ENCODE data around the gene COX4I1. TPM values are rescaled to one million over a fixed set of nuclear protein-coding genes. Genes with fewer than 3 reads are reported as not detected.

COX4I1 gene
- total RNA-seq, 2 donors from 2014 or later = 220 to 234 TPM

DNA sequence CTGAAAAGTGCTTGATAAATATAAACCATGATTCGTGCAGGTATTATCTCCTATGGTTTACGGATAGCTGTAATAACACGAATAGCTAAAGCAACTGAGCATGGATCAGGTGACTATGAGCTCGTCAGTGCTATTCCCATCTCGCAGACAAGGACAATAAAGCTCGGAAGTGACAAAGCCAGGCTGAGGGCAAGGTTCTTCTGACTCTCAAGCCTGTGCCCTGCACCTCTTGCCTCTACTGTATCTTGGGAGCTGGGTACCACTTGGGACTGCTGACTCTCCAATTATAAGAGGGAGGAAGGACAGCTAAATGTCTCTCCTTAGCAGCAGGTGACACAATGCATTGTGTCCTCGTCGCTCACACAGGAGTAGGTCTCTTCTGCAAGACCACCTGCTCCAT lies 49.9 kb downstream of the COX4I1 start:
- Histone ChIP-seq H3K27ac (no peak overlapping the region), H3K36me3 (no peaks in the 10 kb centered on the region), H3K4me3 (no peak overlapping the region), H3K9me3 (no peaks in the 10 kb centered on the region), H3K4me1 (ENCODE audit: control insufficient read depth in 1 of 2, low read depth in 2 of 2) (no peaks in the 10 kb centered on the region), H3K27me3 (replicated peaks; ENCODE audit: insufficient read depth) (no peaks in the 10 kb centered on the region)
- DNase-seq (ENCODE audit: low spot score) (no peak), ATAC-seq (ENCODE audit: insufficient number of reproducible peaks, low FRiP score, low read depth) (no peak)
- no peak for TF ChIP-seq CTCF (IDR thresholded peaks at IDR 0.05)

- TF ChIP-seq CTCF (IDR thresholded peaks at IDR 0.05) = no peak
- H3K27ac ChIP-seq = no peak overlapping the region
- H3K4me1 ChIP-seq (ENCODE audit: control insufficient read depth in 1 of 2, low read depth in 2 of 2) = no peaks in the 10 kb centered on the region
- H3K36me3 ChIP-seq = no peaks in the 10 kb centered on the region
- no peaks in the 10 kb centered on the region for H3K9me3 ChIP-seq
- no peak overlapping the region for H3K4me3 ChIP-seq
- H3K27me3 ChIP-seq (replicated peaks; ENCODE audit: insufficient read depth) = no peaks in the 10 kb centered on the region
- ATAC-seq (ENCODE audit: insufficient number of reproducible peaks, low FRiP score, low read depth) (no peak), DNase-seq (ENCODE audit: low spot score) (no peak)
Observed at GRCh38 chr16:85850344-85850880, 50.9 kb downstream of the COX4I1 start.

DNA sequence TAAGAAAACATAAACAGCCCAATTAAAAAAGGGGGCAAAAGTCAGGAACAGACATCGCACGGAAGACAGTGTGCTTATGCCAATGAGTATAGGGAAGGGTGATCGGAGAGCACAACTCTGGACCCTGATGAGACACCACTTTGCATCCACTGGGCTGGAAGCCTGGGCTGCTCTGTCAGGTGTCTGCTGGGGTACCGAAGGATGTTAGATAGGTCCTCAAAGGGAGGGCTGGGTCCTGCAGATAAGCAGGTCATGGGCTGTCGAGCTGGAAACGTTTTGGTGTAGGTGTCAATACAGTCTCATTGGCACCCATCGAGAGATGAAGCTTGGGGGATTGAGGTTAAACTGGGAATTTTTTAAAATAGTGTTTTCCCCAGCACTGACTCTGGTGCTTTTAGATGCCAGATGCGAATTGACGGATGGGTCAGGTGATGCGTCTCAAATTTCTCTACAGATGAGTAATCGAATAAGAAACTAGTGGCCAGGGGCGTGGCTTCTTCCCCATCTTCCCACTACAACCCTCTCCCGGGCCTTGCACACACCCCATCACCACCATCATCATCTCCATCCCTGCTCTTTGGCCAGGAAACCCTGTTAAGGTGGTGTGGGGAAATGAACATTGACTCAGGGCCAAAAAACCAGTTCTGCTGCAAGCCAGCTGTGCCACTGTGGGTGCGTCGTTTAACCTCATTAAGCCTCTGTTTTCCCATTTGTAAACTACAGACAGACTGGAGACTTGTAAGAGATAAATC lies 51.7 kb downstream of the COX4I1 start:
- no peaks in the 10 kb centered on the region for H3K4me1 ChIP-seq (ENCODE audit: control insufficient read depth in 1 of 2, low read depth in 2 of 2)
- DNase-seq (ENCODE audit: low spot score) (no peak), ATAC-seq (ENCODE audit: insufficient number of reproducible peaks, low FRiP score, low read depth) (no peak)
- H3K27me3 ChIP-seq (replicated peaks; ENCODE audit: insufficient read depth) = no peaks in the 10 kb centered on the region
- H3K9me3 ChIP-seq = no peaks in the 10 kb centered on the region
- TF ChIP-seq CTCF (IDR thresholded peaks at IDR 0.05) = no peak
- H3K36me3 ChIP-seq = no peaks in the 10 kb centered on the region
- no peak overlapping the region for H3K4me3 ChIP-seq
- no peak overlapping the region for H3K27ac ChIP-seq

- Histone ChIP-seq H3K36me3 (no peaks in the 10 kb centered on the region), H3K27me3 (replicated peaks; ENCODE audit: insufficient read depth) (no peaks in the 10 kb centered on the region), H3K4me3 (no peak overlapping the region), H3K9me3 (no peaks in the 10 kb centered on the region), H3K4me1 (ENCODE audit: control insufficient read depth in 1 of 2, low read depth in 2 of 2) (no peaks in the 10 kb centered on the region), H3K27ac (no peak overlapping the region)
- no peak for TF ChIP-seq CTCF (IDR thresholded peaks at IDR 0.05)
- DNase-seq (ENCODE audit: low spot score) (no peak), ATAC-seq (ENCODE audit: insufficient number of reproducible peaks, low FRiP score, low read depth) (no peak)
Observed at GRCh38 chr16:85853547-85854545, 54.4 kb downstream of the COX4I1 start.

- no peak for TF ChIP-seq CTCF (IDR thresholded peaks at IDR 0.05)
- H3K27ac ChIP-seq = no peak overlapping the region
- no peak overlapping the region for H3K4me3 ChIP-seq
- ATAC-seq (ENCODE audit: insufficient number of reproducible peaks, low FRiP score, low read depth) (no peak), DNase-seq (ENCODE audit: low spot score) (no peak)
- H3K9me3 ChIP-seq = no peaks in the 10 kb centered on the region
- no peaks in the 10 kb centered on the region for H3K27me3 ChIP-seq (replicated peaks; ENCODE audit: insufficient read depth)
- H3K4me1 ChIP-seq (ENCODE audit: control insufficient read depth in 1 of 2, low read depth in 2 of 2) = no peaks in the 10 kb centered on the region
- H3K36me3 ChIP-seq = no peaks in the 10 kb centered on the region
Observed at GRCh38 chr16:85854935-85855334, 55.4 kb downstream of the COX4I1 start.
